ENCODE measurements around the gene EMSY.
"Not testable (repeated sequence)": the region's sequence is repeated elsewhere in the genome, so short reads cannot be mapped to it uniquely, and the experiment has no call there.

Gene EMSY

GRCh38 chr11:76577921-76578653 lies 133.3 kb downstream of the EMSY start:
- no peak for DNase-seq
- TF ChIP-seq GATA1 (IDR thresholded peaks at IDR 0.05; ENCODE audit: low read depth, low read length) (no peak), POLR2A (IDR thresholded peaks at IDR 0.05; ENCODE audit: low read length) (no peak)

GRCh38 chr11:76578654-76579055 lies 133.8 kb downstream of the EMSY start:
- no peak for DNase-seq
- TF ChIP-seq GATA1 (IDR thresholded peaks at IDR 0.05; ENCODE audit: low read depth, low read length) (no peak), POLR2A (IDR thresholded peaks at IDR 0.05; ENCODE audit: low read length) (no peak)

GRCh38 chr11:76579056-76579751 lies 134.4 kb downstream of the EMSY start:
- peak in 1 of 2 experiments; percentile 10 for DNase-seq
- TF ChIP-seq POLR2A (IDR thresholded peaks at IDR 0.05; ENCODE audit: low read length) (no peak), GATA1 (IDR thresholded peaks at IDR 0.05; ENCODE audit: low read depth, low read length) (no peak)

- TF ChIP-seq POLR2A (IDR thresholded peaks at IDR 0.05; ENCODE audit: low read length) (no peak), GATA1 (IDR thresholded peaks at IDR 0.05; ENCODE audit: low read depth, low read length) (no peak)
- no peak for DNase-seq
Observed at GRCh38 chr11:76579752-76580151, 134.9 kb downstream of the EMSY start.

- DNase-seq = not testable (repeated sequence)
Observed at GRCh38 chr11:76582471-76582870, 137.7 kb downstream of the EMSY start.

GRCh38 chr11:76587820-76588454 lies 143.1 kb downstream of the EMSY start:
- no peak for DNase-seq
- no peak for TF ChIP-seq POLR2A (IDR thresholded peaks at IDR 0.05; ENCODE audit: low read length)
- no peak for TF ChIP-seq GATA1 (IDR thresholded peaks at IDR 0.05; ENCODE audit: low read depth, low read length)

GRCh38 chr11:76588455-76589325 lies 143.9 kb downstream of the EMSY start:
- no peak for TF ChIP-seq POLR2A (IDR thresholded peaks at IDR 0.05; ENCODE audit: low read length)
- no peak for TF ChIP-seq GATA1 (IDR thresholded peaks at IDR 0.05; ENCODE audit: low read depth, low read length)
- no peak for DNase-seq

GRCh38 chr11:76589477-76589876 lies 144.7 kb downstream of the EMSY start:
- no peak for DNase-seq
- no peak for TF ChIP-seq POLR2A (IDR thresholded peaks at IDR 0.05; ENCODE audit: low read length)
- no peak for TF ChIP-seq GATA1 (IDR thresholded peaks at IDR 0.05; ENCODE audit: low read depth, low read length)

- no peak for DNase-seq
- TF ChIP-seq POLR2A (IDR thresholded peaks at IDR 0.05; ENCODE audit: low read length) = no peak
- no peak for TF ChIP-seq GATA1 (IDR thresholded peaks at IDR 0.05; ENCODE audit: low read depth, low read length)
Observed at GRCh38 chr11:76589964-76590950, 145.4 kb downstream of the EMSY start.

- TF ChIP-seq POLR2A (IDR thresholded peaks at IDR 0.05; ENCODE audit: low read length) (no peak), GATA1 (IDR thresholded peaks at IDR 0.05; ENCODE audit: low read depth, low read length) (no peak)
- no peak for DNase-seq
Observed at GRCh38 chr11:76591416-76591815, 146.6 kb downstream of the EMSY start.

- no peak for TF ChIP-seq GATA1 (IDR thresholded peaks at IDR 0.05; ENCODE audit: low read depth, low read length)
- no peak for TF ChIP-seq POLR2A (IDR thresholded peaks at IDR 0.05; ENCODE audit: low read length)
Observed at GRCh38 chr11:76592025-76592914, 147.5 kb downstream of the EMSY start.

GRCh38 chr11:76592961-76593360 lies 148.1 kb downstream of the EMSY start:
- DNase-seq = no peak

More at GRCh38 chr11:76592025-76592914, 147.5 kb downstream of the EMSY start:
- DNase-seq = no peak

GRCh38 chr11:76595091-76595490 lies 150.3 kb downstream of the EMSY start:
- DNase-seq = not testable (repeated sequence)

More at GRCh38 chr11:76592961-76593360, 148.1 kb downstream of the EMSY start:
- TF ChIP-seq POLR2A (IDR thresholded peaks at IDR 0.05; ENCODE audit: low read length) (no peak), GATA1 (IDR thresholded peaks at IDR 0.05; ENCODE audit: low read depth, low read length) (no peak)

Data from erythroblast (primary cell).